Measurements from ENCODE around the gene PSORS1C2.
"Not testable (repeated sequence)": the region's sequence is repeated elsewhere in the genome, so short reads cannot be mapped to it uniquely, and the experiment has no call there.

PSORS1C2 gene

GRCh38 chr6:31138982-31139381, at the start of gene PSORS1C2:
Gene PSORS1C2, minus strand, starts transcription at chr6:31139066. Its CDS starts 40 bp downstream, at chr6:31139026.
- DNase-seq, result no peak

DNA sequence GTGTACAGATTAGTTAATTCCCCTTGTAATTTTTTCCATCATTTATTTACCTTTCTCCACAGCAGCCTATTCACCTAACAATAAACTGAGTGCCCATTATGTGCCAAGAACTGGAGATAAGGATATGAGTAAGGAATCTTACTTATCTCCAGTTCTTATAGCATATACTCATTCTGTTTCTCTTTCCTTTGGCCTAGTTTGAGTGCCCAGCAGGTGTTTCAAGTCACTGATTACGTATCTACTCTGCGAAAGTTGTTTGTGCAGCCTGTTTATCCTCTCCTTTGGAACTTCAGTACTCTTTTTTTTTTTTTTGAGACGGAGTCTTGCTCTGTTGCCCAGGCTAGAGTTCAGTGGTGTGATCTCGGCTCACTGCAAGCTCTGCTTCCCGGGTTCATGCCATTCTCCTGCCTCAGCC, 48.9 kb upstream of the PSORS1C2 start:
- DNase-seq, result no peak

- DNase-seq, result no peak
Measured at GRCh38 chr6:31186052-31186734, 47.3 kb upstream of the PSORS1C2 start.

DNA sequence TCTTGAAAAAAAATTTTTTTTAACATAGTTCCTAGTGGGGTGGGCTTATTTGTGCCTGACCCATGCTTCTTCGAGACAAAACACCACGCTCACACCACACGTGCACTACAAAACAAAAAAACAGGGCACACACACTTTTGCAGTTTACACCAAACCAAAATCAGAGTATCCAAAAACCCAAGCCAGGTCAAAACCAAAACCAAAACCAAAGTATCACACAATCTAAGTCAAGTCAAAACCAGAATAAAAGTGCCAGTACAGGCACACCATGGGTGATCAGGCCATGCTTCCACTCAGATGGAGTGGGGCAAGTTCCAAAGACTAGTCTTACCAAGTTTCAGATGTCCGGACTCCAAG, 46.8 kb upstream of the PSORS1C2 start:
- not testable (repeated sequence) for DNase-seq

GRCh38 chr6:31183859-31184258, 45.0 kb upstream of the PSORS1C2 start:
- DNase-seq, result not testable (repeated sequence)

DNA sequence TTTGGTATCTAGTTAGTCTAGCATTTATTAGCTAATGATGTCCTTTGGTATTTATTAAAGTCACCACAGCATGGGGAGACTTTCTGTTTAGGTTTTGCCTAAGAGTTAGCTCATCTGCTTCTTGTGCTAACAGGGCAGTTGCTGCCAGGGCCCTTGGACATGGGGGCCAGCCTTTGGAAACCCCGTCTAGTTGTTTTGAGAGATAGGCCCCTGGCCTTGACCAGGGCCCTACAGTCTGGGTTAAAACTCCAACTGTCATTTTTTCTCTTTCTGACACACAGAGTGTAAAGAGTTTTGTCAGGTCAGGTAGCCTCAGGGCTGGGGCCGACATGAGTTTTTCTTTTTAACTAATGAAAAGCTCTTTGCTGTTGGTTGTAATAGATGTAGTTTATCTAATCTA, 44.4 kb upstream of the PSORS1C2 start:
- DNase-seq, result not testable (repeated sequence)

DNA sequence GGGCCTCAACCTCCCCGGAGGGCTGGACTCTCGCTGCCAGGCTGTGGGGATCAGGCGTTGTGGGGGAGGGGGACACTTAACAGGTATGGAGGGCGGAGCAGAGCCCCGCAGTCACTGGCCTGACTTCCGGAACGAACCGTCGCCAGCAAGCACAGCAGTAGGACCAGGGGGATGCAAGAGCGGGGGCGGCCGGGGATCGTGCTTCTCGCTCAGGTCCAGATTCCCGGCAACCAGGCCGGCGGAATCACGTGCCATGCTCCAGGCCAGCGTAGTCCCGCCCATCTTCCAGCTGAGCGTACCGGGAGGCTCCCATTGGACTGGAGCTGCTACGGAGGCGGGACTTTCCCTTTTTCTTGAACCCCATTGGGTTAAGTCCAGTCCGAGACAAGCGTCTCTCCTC, 41.6 kb upstream of the PSORS1C2 start:
- DNase-seq, result no peak

GRCh38 chr6:31179896-31180295, 41.0 kb upstream of the PSORS1C2 start:
- no peak for DNase-seq

- no peak for DNase-seq
Measured at GRCh38 chr6:31179042-31179386, 40.1 kb upstream of the PSORS1C2 start.

DNA sequence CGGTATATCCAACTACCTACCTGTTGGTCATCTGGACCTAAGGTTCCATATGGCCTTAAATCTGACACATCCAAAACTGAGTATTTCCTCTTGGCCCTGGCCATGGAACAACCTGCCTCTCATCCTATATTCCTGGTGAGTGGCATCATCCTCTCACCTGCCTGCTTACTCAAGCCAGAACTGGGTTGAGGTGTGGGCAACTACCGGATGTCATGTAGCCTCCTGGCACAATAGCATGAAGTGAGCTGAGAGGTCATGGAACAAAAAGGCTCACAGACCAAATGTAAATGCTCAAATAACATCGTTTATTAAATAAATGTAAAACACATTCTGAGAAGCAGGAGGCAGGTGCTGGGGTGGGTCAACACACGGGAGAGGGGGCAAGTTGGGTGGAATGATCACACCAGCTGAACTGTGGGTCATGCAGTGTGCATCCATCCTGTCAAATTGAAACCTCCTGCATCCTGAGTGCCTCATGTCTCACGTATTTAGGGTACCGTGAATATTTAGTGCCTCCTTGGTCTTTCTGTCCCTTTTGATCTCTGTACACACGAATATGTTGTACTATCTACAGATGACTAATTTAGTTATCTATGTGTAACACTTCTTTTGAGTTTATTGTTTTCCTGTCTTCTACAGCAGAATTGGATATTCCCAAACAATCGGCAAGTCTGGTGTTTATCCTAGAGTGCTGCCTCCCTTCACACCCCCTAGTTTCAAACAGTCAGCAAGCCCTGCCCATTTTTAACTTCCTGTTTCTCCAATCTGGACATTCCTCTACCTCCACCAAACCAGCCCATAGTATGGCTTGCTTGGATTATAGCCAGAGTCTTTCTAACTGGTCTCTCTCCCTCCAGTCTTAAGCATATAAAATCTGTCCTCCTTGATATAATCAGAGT, 39.5 kb upstream of the PSORS1C2 start:
- DNase-seq, result no peak

- no peak for DNase-seq
Measured at GRCh38 chr6:31175971-31176370, 37.1 kb upstream of the PSORS1C2 start.

- no peak for DNase-seq
Measured at GRCh38 chr6:31174378-31174777, 35.5 kb upstream of the PSORS1C2 start.

DNA sequence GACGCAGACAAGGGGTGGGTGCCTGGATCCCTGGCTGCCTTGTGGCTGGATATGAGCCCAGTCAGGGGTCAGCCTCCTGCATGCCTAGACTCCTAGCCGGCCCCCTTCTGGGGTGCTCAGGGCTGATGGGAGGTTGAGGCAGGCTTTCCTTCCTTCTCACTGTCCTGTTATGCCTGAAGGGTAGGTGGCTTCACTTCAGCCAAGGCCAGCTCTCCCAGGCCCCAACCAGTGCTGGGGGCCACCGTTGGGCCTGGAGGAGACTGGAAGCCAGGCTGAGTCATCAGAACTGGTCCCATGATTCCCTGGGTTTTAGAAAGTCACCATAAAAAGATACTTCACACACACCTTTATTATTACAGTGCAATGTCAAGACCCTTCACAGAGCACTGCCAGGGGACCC, 34.5 kb upstream of the PSORS1C2 start:
- no peak for DNase-seq

GRCh38 chr6:31172973-31173384, 34.1 kb upstream of the PSORS1C2 start:
- DNase-seq, result no peak

- no peak for DNase-seq
Measured at GRCh38 chr6:31171931-31172905, 33.4 kb upstream of the PSORS1C2 start.

DNA sequence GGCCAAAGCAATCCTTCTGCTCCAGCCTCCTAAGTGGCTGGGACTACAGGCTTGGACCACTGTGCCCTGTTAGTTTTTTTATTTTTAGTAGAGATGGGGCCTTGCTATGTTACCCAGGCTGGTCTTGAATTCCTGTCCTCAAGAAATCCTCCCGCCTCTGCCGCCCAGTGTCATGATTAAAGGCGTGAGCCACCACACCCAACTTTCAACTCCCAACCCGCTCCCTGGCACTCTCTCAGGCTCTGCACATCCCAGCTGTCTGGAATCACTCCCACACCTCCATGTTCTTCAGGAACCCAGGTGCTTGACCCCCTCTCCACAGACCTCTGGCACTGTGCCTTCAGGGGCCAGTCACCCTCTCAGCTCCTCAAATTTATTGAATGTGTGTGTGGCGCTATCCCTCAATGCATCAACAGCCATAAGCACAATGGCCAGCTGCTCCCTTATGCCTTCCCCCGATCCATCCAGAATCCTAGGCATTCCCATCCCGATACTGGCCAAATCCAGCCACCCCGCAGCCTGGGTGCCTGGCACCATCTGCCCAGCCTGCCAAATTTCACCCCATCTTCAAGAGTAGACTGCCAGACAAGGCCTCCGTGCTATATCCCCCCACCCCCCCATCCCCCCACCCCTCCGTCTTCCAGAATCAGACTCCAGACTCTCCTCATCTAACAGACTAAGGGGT, 32.3 kb upstream of the PSORS1C2 start:
- DNase-seq, result no peak

- no peak for DNase-seq
Measured at GRCh38 chr6:31170600-31170881, 31.7 kb upstream of the PSORS1C2 start, which contains the start of gene POU5F1. Gene POU5F1, minus strand, starts transcription at chr6:31170682. Its CDS starts 62 bp downstream, at chr6:31170620.

- DNase-seq, result not testable (repeated sequence)
Measured at GRCh38 chr6:31169858-31170599, 31.2 kb upstream of the PSORS1C2 start.

DNA sequence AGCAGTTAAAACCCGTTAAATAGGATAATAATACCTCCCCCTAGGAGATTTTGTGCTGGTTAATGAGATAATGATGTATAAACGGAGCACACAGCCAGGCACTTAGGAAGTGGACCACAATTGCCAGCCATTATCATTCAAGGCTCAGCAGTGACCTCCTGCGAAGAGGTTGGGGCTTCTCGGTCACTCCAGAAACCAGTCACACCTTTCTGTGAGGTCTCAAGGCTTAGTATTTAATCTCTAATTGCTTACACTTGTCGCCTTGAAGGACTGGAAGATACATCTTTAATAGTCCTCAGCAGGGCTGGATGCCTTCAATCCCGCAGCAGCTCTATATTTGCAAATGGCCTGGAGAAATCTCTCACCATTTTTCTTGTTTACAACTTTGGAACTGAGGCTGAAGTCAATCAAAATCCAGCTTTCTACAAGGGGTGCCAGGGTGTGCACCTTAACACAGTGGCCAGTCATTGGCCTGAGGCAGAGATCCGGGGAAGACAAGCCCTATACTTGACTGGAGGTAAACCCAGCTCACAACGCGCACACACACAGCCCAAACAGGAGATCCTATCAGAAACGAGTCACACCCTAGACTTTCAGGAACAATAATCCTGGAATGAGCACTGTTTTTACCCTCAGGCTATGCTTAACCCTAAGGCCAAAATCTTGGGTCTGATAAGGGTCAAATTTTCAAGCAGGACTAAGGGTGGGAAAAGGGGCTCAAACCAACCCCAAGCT, 30.4 kb upstream of the PSORS1C2 start:
- no peak for DNase-seq

DNA sequence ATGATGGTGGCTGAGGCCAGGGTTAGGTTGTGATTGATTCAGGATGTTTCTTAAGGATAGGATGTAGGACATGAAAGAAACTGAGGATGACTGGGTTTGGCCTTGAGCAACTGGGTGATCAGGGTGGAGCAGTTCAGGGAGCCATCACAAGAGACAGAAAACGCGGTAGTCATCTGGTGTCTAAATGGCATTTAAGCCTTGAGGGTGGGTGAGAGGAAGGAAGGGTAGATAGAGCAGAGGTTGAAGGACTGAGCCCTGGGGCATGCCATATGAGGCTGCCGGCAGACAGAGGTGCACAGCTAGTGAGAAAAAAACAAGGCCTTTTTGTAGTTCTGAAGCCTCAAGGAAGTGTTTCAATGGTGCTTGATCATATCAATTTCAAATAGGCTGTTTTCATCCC, 29.7 kb upstream of the PSORS1C2 start:
- no peak for DNase-seq

- DNase-seq, result no peak
Measured at GRCh38 chr6:31165986-31166385, 27.1 kb upstream of the PSORS1C2 start.

Data from AML-193 (cell line).